SK-N-SH treated with all-trans-retinoic acid at 6 μM for 48 hours (cell line): ENCODE data around the gene C22orf15.

Source experiments
- ATAC-seq: fragments of 200-7000 bp; cut with Tn5 transposase; 3 replicates; pipeline ENCODE4 v1.9.1; 2020; ENCODE audit warnings: mild to moderate bottlenecking, moderate library complexity
- BACH2 ChIP-seq: fragments of 250-450 bp; sonication (Bioruptor Pico); IDR thresholded peaks from 2 replicates; pipeline ENCODE4 v1.9.0; 2021; ENCODE audit warnings: mild to moderate bottlenecking, borderline replicate concordance
- ESRRG ChIP-seq: fragments of 250-450 bp; sonication (Bioruptor Pico); IDR thresholded peaks from 2 replicates; pipeline ENCODE4 v1.6.1; 2021; ENCODE audit warnings: mild to moderate bottlenecking
- GLIS3 ChIP-seq: fragments of 250-450 bp; sonication (Bioruptor Pico); IDR thresholded peaks from 2 replicates; pipeline ENCODE4 v1.5.0; 2020; ENCODE audit warnings: mild to moderate bottlenecking, moderate library complexity
- OSR1 ChIP-seq: fragments of 250-450 bp; sonication (Bioruptor Pico); IDR thresholded peaks from 2 replicates; pipeline ENCODE4 v1.8.0; 2022; ENCODE audit warnings: moderate library complexity, mild to moderate bottlenecking, inconsistent platforms
- SNAI2 ChIP-seq: fragments of 250-450 bp; sonication (Bioruptor Pico); IDR thresholded peaks from 2 replicates; pipeline ENCODE4 v1.5.0; 2020; ENCODE audit warnings: mild to moderate bottlenecking, moderate library complexity
- TCF4 ChIP-seq: fragments of 250-450 bp; sonication (Bioruptor Pico); IDR thresholded peaks from 2 replicates; pipeline ENCODE4 v1.8.0; 2021; ENCODE audit warnings: mild to moderate bottlenecking, moderate library complexity, borderline replicate concordance
- TSHZ2 ChIP-seq: fragments of 250-450 bp; sonication (Bioruptor Pico); IDR thresholded peaks from 2 replicates; pipeline ENCODE4 v1.5.0; 2020; ENCODE audit warnings: mild to moderate bottlenecking, moderate library complexity
- ZC3H10 ChIP-seq: fragments of 250-450 bp; sonication (Bioruptor Pico); IDR thresholded peaks from 2 replicates; pipeline ENCODE4 v1.5.1; 2021; ENCODE audit warnings: mild to moderate bottlenecking, moderate library complexity
- ZFP3 ChIP-seq: fragments of 250-450 bp; sonication (Bioruptor Pico); IDR thresholded peaks from 2 replicates; pipeline ENCODE4 v1.5.0; 2020; ENCODE audit warnings: mild to moderate bottlenecking, moderate library complexity
- ZNF565 ChIP-seq: fragments of 450-650 bp; formaldehyde crosslinking; conservative IDR thresholded peaks from 2 replicates; pipeline ENCODE4 v1.5.0; 2020; ENCODE audit warnings: low read depth, mild to moderate bottlenecking, moderate library complexity
- ZNF70 ChIP-seq: fragments of 450-650 bp; formaldehyde crosslinking; IDR thresholded peaks from 2 replicates; pipeline ENCODE4 v1.5.0; 2020; ENCODE audit warnings: mild to moderate bottlenecking, moderate library complexity
- TF ChIP-seq, protein P1 (sequence below): fragments of 250-450 bp; sonication (Bioruptor Pico); IDR thresholded peaks from 2 replicates; pipeline ENCODE4 v1.8.0; 2020; ENCODE audit warnings: mild to moderate bottlenecking, moderate library complexity, borderline replicate concordance
- TF ChIP-seq, protein P2 (sequence below): fragments of 250-450 bp; sonication (Bioruptor Pico); IDR thresholded peaks from 2 replicates; pipeline ENCODE4 v1.5.1; 2020; ENCODE audit warnings: low read depth, mild to moderate bottlenecking, moderate library complexity
- TF ChIP-seq, protein P3 (sequence below): fragments of 250-450 bp; sonication (Bioruptor Pico); IDR thresholded peaks from 2 replicates; pipeline ENCODE4 v1.5.1; 2021; ENCODE audit warnings: mild to moderate bottlenecking, moderate library complexity

The C22orf15 gene

DNA sequence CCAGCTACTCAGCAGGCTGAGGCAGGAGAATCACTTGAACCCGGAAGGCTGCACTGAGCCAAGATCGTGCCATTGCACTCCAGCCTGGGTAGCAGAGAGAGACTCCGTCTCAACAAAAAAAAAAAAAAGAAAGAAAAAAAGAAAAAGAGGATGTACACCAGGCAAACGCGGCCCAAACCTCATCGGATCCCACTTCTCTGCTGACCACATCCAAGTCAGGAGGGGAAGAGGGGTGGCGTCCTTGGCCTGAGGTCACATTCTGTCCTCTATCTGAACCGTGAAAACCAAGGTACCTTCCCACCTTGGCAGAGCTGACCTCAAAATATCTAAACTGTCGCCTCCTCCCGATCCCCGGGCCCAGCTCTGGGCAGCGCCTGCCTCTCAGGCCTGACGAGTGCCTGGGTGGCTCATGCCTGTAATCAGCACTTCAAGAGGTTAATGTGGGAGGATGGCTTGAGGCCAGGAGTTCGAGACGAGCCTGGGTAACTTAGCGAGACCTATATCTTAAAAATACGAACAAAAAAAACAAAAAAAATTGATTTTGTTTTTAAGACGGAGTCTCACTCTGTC, 46.9 kb upstream of the C22orf15 start (continued):
- TF ChIP-seq OSR1 (CRISPR knock-in tag) = no peak

DNA sequence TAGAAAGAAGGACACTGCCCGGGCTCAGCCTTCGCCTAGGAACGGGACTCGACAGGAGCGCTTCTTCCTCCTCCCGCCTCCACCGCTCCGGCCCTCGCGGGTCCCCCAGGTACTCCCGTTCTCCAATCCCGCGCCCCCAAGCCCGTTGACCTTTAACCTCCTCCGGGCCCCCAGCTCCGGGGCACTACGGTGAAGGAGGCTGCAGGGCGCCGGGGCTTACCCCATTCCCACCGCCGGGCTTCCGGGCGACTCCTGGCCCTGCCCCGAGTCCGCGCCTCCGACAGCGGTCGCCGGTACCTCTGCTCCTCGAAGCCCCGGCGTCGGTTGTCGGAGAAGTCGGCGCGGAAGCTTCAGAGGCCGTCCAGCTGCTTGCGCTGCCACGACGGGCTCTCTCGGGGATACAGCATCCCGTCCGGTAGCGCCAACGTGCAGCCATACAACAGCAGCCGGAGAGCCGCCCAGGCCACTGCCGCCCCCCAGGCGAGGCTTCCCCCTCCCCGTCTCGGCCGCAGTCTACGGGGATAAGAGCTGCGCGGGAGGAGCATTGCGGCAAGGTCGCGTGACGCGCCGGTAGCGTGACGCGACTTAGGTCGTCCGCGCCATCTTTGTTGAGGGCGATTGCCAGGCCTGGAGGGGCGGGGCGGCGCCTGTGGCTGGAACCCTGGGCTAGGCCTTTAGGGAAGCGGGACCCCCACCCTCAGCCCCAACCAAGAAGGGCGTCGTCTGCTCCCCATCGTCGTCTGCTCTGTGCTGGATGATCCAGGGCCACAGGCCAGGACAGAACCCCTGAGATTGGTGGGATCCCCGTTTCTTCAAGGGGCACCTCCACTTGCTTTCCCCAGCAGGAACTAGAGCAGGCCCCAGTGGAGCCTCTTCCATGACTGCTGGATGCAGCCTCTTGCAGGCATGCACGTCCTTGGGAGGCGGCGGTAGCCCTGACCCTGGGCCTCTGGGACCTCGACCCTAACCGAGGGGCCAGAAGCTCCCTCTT, 45.7 kb upstream of the C22orf15 start:
- TF ChIP-seq ZNF70 = no peak
- no peak for TF ChIP-seq BACH2 (CRISPR knock-in tag)
- TF ChIP-seq, protein P1, sequence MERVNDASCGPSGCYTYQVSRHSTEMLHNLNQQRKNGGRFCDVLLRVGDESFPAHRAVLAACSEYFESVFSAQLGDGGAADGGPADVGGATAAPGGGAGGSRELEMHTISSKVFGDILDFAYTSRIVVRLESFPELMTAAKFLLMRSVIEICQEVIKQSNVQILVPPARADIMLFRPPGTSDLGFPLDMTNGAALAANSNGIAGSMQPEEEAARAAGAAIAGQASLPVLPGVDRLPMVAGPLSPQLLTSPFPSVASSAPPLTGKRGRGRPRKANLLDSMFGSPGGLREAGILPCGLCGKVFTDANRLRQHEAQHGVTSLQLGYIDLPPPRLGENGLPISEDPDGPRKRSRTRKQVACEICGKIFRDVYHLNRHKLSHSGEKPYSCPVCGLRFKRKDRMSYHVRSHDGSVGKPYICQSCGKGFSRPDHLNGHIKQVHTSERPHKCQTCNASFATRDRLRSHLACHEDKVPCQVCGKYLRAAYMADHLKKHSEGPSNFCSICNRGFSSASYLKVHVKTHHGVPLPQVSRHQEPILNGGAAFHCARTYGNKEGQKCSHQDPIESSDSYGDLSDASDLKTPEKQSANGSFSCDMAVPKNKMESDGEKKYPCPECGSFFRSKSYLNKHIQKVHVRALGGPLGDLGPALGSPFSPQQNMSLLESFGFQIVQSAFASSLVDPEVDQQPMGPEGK (CRISPR knock-in tag) = peak; percentile 89
- TF ChIP-seq TSHZ2 (CRISPR knock-in tag) = peak; percentile 50
- peak; percentile 97 for ATAC-seq

- TF ChIP-seq, protein P2, sequence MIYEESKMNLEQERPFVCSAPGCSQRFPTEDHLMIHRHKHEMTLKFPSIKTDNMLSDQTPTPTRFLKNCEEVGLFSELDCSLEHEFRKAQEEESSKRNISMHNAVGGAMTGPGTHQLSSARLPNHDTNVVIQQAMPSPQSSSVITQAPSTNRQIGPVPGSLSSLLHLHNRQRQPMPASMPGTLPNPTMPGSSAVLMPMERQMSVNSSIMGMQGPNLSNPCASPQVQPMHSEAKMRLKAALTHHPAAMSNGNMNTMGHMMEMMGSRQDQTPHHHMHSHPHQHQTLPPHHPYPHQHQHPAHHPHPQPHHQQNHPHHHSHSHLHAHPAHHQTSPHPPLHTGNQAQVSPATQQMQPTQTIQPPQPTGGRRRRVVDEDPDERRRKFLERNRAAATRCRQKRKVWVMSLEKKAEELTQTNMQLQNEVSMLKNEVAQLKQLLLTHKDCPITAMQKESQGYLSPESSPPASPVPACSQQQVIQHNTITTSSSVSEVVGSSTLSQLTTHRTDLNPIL (CRISPR knock-in tag) = no peak
- TF ChIP-seq, protein P3, sequence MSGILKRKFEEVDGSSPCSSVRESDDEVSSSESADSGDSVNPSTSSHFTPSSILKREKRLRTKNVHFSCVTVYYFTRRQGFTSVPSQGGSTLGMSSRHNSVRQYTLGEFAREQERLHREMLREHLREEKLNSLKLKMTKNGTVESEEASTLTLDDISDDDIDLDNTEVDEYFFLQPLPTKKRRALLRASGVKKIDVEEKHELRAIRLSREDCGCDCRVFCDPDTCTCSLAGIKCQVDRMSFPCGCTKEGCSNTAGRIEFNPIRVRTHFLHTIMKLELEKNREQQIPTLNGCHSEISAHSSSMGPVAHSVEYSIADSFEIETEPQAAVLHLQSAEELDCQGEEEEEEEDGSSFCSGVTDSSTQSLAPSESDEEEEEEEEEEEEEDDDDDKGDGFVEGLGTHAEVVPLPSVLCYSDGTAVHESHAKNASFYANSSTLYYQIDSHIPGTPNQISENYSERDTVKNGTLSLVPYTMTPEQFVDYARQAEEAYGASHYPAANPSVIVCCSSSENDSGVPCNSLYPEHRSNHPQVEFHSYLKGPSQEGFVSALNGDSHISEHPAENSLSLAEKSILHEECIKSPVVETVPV (CRISPR knock-in tag) = no peak
- TF ChIP-seq OSR1 (CRISPR knock-in tag) (no peak), ZNF565 (CRISPR knock-in tag) (no peak), ESRRG (no peak), TCF4 (no peak), ZFP3 (CRISPR knock-in tag) (no peak), GLIS3 (CRISPR knock-in tag) (no peak), ZNF70 (no peak)
- no peak for ATAC-seq
Observed at GRCh38 chr22:23718371-23719165, 44.2 kb upstream of the C22orf15 start.

DNA sequence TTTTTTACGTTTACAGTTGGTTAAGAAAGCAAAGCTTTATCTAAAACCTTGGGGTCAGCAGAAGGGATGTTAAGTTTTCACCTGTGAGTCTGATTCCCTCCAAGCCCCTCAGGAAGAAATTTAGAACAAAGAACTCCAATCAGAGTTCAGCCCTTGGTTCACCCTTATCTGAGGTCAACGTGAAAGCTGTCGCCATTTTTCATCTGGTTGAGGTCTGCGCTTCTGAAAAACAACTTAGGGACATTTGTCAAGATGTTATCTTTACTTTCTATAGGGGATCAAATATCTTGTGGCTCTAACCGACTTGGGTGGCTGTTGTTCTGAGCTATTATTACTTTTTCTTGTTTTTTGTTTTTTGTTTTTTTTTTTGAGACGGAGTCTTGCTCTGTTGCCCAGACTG, 41.9 kb upstream of the C22orf15 start:
- TF ChIP-seq ZC3H10 (CRISPR knock-in tag) (no peak), TCF4 (no peak), ZNF70 (no peak), SNAI2 (CRISPR knock-in tag) (no peak)
- TF ChIP-seq, protein P2 (CRISPR knock-in tag) = no peak
- ATAC-seq = no peak
